Activated CD4-positive, CD25-positive, alpha-beta regulatory T cell treated with anti-CD3 and anti-CD28 coated beads, Interleukin-2, amount 50 U/mL, for 16 hours (primary cell): Measurements from ENCODE around the gene NHLH1.

ENCODE experiments used
- DNase-seq: peaks from one replicate; pipeline ENCODE4 v3.0.0-alpha.2; 2020; ENCODE audit warnings: low read depth, low spot score

Gene NHLH1

GRCh38 chr1:160358073-160358472, 8.8 kb upstream of the NHLH1 start:
- no peak for DNase-seq

- no peak for DNase-seq
Observed at GRCh38 chr1:160359559-160360226, 7.2 kb upstream of the NHLH1 start.

DNA sequence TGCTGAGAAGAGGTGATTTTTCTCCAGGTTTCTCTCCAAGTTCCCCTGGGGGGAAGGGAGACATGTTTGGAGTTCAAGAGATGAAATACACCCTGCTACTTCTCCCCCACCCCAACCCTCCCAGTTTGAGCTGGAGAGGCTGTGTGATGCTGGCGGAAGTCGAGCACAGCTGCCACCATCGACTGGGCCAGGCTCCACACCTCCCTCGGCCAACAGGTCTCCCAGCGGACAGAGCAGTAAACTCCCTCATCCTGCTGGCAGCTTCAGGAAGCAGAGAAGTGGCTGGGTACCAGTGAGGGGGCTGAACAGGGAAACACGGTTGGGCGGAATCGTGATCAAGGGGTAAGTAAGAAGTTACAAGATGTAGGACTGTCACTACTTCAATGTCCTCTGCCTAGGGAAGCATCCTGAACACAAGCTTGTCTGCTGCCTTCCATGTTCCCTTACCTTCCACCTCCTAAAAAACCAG, 6.6 kb upstream of the NHLH1 start:
- no peak for DNase-seq

GRCh38 chr1:160361199-160361598, 5.7 kb upstream of the NHLH1 start:
- DNase-seq, result no peak

GRCh38 chr1:160361814-160362167, 5.1 kb upstream of the NHLH1 start:
- DNase-seq, result no peak

GRCh38 chr1:160362168-160362957, 4.5 kb upstream of the NHLH1 start:
- DNase-seq, result no peak

- no peak for DNase-seq
Observed at GRCh38 chr1:160363010-160363409, 3.9 kb upstream of the NHLH1 start.

DNA sequence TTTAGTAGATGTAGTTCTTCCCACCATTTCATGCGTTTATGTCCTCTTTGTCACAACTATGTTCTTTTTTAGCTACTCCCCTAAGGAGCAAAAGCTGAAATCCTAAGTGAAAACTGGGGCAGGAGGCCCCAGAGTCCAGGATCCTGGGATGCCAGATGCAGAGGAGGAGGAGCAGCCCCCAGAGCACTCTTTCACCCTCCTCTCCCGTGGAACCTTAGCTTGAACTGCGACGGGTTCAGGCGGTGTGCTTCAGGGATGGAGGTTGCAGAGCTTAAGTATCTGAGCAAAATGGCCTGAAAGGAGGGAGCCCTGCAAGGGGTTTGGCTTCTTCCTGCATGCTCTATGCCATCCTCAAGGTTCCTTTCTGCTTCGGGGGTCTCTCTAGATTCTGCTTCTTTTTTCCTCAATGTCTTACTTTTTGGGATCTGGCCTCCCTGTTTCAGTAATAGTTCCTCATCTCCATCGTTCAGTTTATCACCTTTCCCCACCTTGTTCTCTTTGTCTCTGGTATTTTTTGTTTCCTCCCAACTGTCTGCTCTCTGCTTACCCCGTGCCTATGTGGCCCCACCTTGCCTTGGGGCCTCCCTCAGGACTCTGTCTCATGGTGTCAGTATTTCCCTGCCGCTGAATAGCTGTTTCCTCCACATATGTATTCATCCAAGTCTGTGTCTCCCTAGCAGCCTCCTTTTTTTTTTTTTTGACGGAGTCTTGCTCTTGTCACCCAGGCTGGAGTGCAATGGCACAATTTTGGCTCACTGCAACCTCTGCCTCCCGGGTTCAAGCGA, 2.7 kb upstream of the NHLH1 start:
- no peak for DNase-seq

DNA sequence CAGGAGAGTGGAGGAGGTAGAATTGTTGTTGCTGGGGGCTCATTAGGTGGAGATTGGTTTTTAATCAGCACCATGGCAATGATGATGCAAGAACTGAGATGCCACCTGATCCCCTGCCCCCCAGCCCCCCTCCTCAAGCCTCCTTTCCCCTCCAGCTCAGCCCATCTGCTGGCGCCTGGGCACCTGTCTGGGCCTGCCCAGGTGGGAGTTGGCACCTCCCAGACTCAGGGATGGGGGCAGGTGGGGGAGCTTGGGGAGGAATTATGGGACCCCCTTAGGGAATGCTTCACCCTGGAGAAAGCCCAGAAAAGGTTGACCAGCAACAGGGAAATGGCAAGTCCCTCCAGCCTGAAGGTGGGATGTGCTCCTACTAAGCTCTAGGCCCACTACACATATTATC, 1.5 kb upstream of the NHLH1 start:
- DNase-seq, result no peak

GRCh38 chr1:160367516-160367900, 637 bp downstream of the NHLH1 start:
- DNase-seq, result no peak

DNA sequence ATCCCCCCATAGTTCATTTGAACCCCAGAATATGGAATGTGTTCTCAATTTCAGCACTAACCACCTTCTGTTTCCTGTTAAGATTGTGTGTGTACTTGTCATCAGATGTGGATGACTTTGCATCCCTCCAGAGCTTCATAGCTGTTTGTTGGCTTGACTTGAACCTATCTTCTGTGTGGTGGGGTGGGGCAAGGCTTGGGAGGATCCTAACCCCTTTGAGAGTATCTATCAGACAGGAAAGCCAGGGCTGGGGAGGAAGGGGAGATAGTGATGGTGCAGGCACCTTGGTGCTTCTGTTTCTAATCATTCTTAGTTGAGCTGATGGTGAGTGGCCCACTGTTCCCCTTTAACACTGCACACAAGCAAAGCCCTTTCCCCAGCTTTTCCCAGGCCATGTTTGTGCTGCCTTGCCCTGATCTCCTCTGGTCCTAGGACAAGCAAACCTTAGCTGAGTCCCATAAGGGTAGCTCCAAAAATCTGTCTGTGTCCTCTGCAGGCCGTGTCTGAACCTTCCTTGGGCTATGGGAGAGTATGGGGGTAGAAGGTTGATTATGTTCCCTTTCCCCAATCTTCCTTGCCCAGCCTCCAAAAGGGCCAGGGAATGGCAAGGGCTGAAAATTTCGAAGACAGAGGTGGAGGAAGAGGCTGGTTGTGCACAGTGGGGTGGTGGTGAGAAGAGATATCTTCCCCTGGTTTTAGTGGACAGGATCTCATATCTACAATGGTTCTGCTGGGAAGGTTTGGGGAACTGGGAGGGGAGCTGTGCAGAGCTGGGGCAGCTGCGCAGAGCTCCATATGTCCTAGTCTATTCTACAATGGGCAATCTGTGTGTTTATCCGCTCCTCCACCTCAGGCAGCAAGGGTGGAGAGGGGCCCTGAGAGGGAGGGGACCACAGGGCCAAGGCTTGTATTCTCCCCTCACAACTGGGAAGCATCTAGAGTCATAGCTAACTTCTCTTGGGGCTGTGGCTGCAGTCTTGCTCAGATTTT, 1.4 kb downstream of the NHLH1 start:
- no peak for DNase-seq

DNA sequence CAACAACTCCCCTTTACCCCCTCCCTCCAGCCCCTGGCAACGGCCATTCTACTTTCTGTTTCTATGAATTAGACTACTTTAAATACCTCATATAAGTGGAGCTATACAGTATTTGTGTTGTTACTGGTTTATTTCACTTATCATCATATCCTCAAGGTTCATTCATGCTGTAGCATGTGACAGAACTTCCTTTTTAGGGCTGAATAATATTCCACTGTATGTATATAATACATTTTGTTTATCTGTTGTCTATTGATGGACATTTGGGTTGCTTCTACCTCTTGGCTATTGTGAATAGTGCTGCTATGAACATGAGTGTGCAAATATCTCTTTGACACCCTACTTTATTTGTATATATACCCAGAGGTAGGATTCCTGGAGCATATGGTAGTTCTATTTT, 2.2 kb downstream of the NHLH1 start:
- no peak for DNase-seq

DNA sequence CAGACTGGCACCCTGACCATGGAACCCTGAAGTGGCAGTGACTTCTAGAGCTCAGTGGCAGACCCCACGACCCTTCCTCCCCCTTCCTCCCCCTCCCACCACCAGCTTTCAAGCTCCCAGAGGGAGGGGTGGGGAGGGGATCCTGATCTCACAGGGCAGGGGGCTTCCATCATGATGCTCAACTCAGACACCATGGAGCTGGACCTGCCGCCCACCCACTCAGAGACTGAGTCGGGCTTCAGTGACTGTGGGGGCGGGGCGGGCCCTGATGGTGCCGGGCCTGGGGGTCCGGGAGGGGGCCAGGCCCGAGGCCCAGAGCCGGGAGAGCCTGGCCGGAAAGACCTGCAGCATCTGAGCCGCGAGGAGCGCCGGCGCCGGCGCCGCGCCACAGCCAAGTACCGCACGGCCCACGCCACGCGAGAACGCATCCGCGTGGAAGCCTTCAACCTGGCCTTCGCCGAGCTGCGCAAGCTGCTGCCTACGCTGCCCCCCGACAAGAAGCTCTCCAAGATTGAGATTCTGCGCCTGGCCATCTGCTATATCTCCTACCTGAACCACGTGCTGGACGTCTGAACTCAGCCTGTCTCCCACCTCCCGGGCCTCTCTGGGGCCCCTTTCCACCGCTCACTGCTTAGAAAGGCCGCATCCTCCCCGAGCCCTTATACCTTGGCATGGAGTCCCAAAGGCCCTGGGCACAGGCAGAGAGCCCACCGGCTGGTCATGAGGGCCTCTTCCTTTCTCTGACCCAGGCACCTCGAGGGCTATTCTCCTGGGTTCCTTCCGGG, 3.9 kb downstream of the NHLH1 start:
- DNase-seq, result no peak

DNA sequence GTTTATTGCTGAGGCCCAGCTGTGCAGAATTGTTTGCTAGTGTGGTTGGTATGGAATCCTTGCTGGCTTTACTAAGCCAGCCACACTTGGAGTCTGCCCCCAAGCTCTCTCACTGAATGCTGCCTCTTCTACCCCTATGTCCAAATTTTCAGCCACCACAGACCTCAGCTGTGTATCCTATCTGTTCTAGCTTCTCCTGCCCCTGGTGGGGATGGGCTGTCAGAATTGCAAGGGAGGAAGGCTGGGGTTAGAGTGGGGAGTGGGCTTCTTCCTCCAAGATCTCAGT, 4.4 kb downstream of the NHLH1 start:
- no peak for DNase-seq

- DNase-seq, result no peak
Observed at GRCh38 chr1:160371756-160372155, 4.9 kb downstream of the NHLH1 start.

- no peak for DNase-seq
Observed at GRCh38 chr1:160373696-160374095, 6.8 kb downstream of the NHLH1 start.

DNA sequence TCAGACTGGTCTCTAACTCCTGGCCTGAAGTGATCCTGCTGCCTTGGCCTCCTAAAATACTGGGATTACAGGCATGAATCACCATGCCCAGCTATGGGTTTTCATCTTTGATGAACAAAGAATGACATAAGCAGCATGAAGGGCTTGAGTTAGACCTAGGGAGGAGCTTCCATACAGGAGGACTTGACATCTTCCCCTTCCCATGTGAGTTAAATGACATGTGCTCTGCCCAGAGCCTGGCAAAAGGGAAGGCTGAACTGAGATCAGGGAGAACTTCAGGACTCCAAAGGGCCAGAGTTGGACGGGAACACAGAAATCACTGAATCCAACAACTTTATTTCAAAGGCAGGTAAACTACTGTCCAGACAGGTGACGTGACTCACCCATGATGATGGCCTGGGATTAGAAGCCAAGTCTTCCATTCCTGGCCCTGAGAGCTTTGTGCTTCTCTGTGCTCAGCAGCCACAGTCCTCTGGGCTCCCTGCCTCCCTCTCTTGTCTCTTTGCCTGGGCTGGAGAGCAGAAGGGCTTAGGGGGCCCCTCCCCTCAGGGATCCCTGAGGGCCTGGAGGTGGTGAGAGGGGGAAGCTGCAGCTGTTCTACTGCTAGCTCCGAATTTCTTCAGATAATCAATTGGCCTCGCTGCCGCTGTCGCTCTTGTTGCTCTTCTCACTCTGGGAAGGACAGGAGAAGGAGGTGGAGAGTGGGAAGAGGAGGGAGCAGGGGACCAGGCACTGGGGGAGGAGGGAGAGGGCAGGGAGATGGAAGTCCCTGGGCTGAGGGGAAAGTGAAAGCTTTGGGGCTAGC, 7.6 kb downstream of the NHLH1 start:
- no peak for DNase-seq

GRCh38 chr1:160375788-160376524, 9.1 kb downstream of the NHLH1 start:
- no peak for DNase-seq

DNA sequence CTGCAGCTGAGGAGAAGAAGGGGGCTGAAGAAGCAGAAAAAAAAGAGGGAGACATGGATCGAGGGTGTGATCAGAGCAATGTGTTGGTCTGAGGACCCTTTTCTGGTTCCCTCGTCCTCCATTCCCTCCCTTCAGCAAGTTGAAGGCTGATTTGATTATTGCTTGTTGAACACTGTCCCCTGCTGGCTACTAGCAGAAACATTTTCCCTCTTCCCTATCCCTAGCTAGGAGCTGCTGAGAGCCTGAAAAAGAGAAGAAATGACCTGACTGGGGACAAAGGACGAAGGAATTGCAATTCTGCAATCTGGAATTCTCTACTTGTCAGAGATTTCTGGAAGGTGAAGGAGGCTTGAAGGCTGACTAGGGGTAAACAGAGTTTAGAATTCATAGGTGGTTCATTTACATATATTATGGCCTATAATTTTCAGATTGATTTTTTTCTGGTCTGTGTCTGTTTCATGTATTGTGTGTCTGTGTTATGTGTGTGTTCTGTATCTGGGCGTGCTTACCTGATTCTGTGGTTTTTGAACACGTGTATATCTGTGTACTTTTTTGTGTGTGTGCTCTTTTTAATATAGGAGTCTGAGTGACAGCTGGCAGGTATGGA, 9.8 kb downstream of the NHLH1 start:
- no peak for DNase-seq
